PC-3 (cell line): ENCODE measurements around the gene SEMA5A. TPM values are rescaled to one million over a fixed set of nuclear protein-coding genes. Genes with fewer than 3 reads are reported as not detected.
"Not testable (repeated sequence)": the region's sequence is repeated elsewhere in the genome, so short reads cannot be mapped to it uniquely, and the experiment has no call there.

Source experiments
- ATAC-seq: fragments of 200-7000 bp; cut with Tn5 transposase; 2 replicates; pipeline ENCODE4 v1.9.1; 2020; ENCODE audit warnings: mild to moderate bottlenecking, moderate library complexity
- BruUV-seq: library from RNA; stranded (reverse); fragments of 400-500 nt; replicated peaks from 2 replicates; lab custom pipeline; 2021; lab: Mats Ljungman, UMichigan
- CTCF ChIA-PET: fragments of 300-600 bp; sonication (Branson Sonifier 250); formaldehyde crosslinking; loops from one replicate; lab custom pipeline; 2022; ENCODE audit warnings: antibody characterized with exemption; lab: Charles Lee
- POLR2A ChIA-PET: fragments of 300-600 bp; sonication (Branson Sonifier 250); formaldehyde crosslinking; loops from one replicate; lab custom pipeline; 2022; ENCODE audit warnings: antibody characterized with exemption; ENCODE audit not compliant: unreplicated experiment; lab: Charles Lee
- DNase-seq: peaks from one replicate; pipeline ENCODE4 v3.0.0-alpha.2; 2015
- H2AFZ ChIP-seq: fragments of 300-600 bp; sonication (generic); 2 replicates; pipeline ENCODE4 v1.6.0; 2016; ENCODE audit warnings: antibody characterized with exemption, low read length
- H3F3A ChIP-seq: fragments of 300-600 bp; sonication (generic); one replicate; pipeline ENCODE4 v1.6.0; 2017; ENCODE audit warnings: antibody characterized with exemption, low read length, control low read depth, mild to moderate bottlenecking; ENCODE audit not compliant: unreplicated experiment
- H3K27ac ChIP-seq: fragments of 300-600 bp; sonication (generic); 2 replicates; pipeline ENCODE4 v1.5.1; 2016; ENCODE audit warnings: mild to moderate bottlenecking, low read length
- H3K27me3 ChIP-seq: fragments of 300-600 bp; sonication (generic); 2 replicates; pipeline ENCODE4 v1.6.1; 2016; ENCODE audit warnings: low read length, mixed read lengths
- H3K36me3 ChIP-seq: fragments of 300-600 bp; sonication (generic); 2 replicates; pipeline ENCODE4 v1.6.1; 2016; ENCODE audit warnings: low read depth, mixed run types, low read length, mixed read lengths
- H3K4me1 ChIP-seq: fragments of 300-600 bp; sonication (generic); 2 replicates; pipeline ENCODE4 v1.5.1; 2016; ENCODE audit warnings: low read length; ENCODE audit not compliant: insufficient read depth
- H3K4me2 ChIP-seq: fragments of 300-600 bp; sonication (generic); 2 replicates; pipeline ENCODE4 v1.6.0; 2016; ENCODE audit warnings: low read length
- H3K4me3 ChIP-seq: fragments of 300-600 bp; sonication (generic); 2 replicates; pipeline ENCODE4 v1.5.1; 2016; ENCODE audit warnings: mild to moderate bottlenecking, low read length, mixed read lengths
- H3K79me2 ChIP-seq: fragments of 300-600 bp; sonication (generic); 2 replicates; pipeline ENCODE4 v1.6.1; 2017; ENCODE audit warnings: low read length, mixed read lengths
- H3K9ac ChIP-seq: fragments of 300-600 bp; sonication (generic); 2 replicates; pipeline ENCODE4 v1.6.0; 2016; ENCODE audit warnings: mild to moderate bottlenecking, low read length
- H3K9me2 ChIP-seq: fragments of 300-600 bp; sonication (generic); replicated peaks from 2 replicates; pipeline ENCODE4 v1.6.1; 2016; ENCODE audit warnings: mixed run types, low read length, mixed read lengths
- H3K9me3 ChIP-seq: fragments of 300-600 bp; sonication (generic); 2 replicates; pipeline ENCODE4 v1.6.1; 2016; ENCODE audit warnings: low read length, mixed read lengths
- H4K20me1 ChIP-seq: fragments of 300-600 bp; sonication (generic); 2 replicates; pipeline ENCODE4 v1.6.1; 2016; ENCODE audit warnings: low read length, mixed read lengths
- EZH2 ChIP-seq: fragments of 300-600 bp; sonication (generic); IDR thresholded peaks from one replicate; pipeline ENCODE4 v1.6.1; 2017; ENCODE audit warnings: antibody characterized with exemption, mild to moderate bottlenecking, low read length; ENCODE audit not compliant: unreplicated experiment
- EZH2phosphoT487 ChIP-seq: fragments of 300-600 bp; sonication (generic); IDR thresholded peaks from 2 replicates; pipeline ENCODE4 v1.6.1; 2018; ENCODE audit warnings: mild to moderate bottlenecking, antibody characterized with exemption, low read length, borderline replicate concordance
- intact Hi-C: fragments of 100-400 bp; cut with micrococcal nuclease; formaldehyde crosslinking; loops from 2 replicates; pipeline ENCODE4 v1.9.0; 2023
- total RNA-seq: library from RNA; depleted of rRNA; stranded (reverse); fragments of >200 nt; gene quantifications from 2 replicates; pipeline ENCODE4 v1.2.3, GENCODE V29; 2014
- TF ChIP-seq, protein P1 (sequence below): fragments of 300-600 bp; sonication (generic); conservative IDR thresholded peaks from 2 replicates; pipeline ENCODE4 v1.5.1; 2017; ENCODE audit warnings: antibody characterized with exemption, low read depth, mild to moderate bottlenecking, low read length

SEMA5A gene
- total RNA-seq, 1 experiment from 2014 or later, result 4.4 TPM

DNA sequence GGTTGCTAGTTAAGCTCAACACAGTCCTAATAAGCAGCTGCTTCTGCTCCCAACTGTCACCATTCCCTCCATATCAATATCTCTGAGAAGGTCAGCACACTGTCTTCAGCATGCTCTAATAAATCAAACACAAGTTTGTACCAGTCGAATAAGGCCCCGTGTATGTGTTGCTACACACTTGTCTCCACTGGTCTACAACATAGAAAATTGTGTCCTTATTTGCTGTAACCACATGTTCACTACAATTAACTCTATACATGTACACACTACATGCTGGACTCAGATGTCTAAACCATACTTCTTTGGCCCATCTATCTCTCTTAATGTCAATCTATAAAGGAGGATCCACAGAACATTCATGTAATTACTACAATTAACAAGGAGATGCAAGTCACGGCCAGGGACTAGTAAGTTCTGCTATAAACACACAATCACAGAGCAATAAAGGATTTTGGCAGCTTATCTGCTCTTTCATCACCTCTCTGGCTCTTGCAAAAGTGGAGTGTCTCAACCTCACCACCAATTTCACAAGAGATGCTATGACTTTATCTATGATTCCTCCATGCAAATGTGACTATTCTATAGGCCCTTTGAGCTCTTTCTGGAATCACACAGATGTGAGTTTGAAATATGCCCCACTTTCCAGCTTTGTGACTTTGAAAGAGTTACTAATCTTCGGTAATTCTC lies 143.9 kb downstream of the SEMA5A start:
- H3K4me3 ChIP-seq, result no peak overlapping the region
- ChIA-PET POLR2A (no interaction called here), CTCF (interaction anchor here (0.6 kb wide), 1 partner anchor 113 kb away, joined by 4 read pairs; no protein-coding TSS in a partner anchor)
- H2AFZ ChIP-seq, result no peak overlapping the region
- H3F3A ChIP-seq, result no peaks in the 10 kb centered on the region
- H3K4me2 ChIP-seq, result no peak overlapping the region
- intact Hi-C loops, result no loop called here
- BruUV-seq, result no TSS peak
- H3K79me2 ChIP-seq, result no peaks in the 10 kb centered on the region
- no peaks in the 10 kb centered on the region for H3K9me3 ChIP-seq
- no peaks in the 10 kb centered on the region for H3K36me3 ChIP-seq
- H3K9me2 ChIP-seq, result no peaks in the 10 kb centered on the region; the same call in 1 of the 2 replicates
- H4K20me1 ChIP-seq, result no peaks in the 10 kb centered on the region
- H3K27me3 ChIP-seq, result no peaks in the 10 kb centered on the region
- no peak for ATAC-seq
- no peak overlapping the region for H3K9ac ChIP-seq
- H3K27ac ChIP-seq, result no peak overlapping the region
- DNase-seq, result no peak
- no peaks in the 10 kb centered on the region for H3K4me1 ChIP-seq
- no peak for TF ChIP-seq EZH2
- TF ChIP-seq, protein P1, sequence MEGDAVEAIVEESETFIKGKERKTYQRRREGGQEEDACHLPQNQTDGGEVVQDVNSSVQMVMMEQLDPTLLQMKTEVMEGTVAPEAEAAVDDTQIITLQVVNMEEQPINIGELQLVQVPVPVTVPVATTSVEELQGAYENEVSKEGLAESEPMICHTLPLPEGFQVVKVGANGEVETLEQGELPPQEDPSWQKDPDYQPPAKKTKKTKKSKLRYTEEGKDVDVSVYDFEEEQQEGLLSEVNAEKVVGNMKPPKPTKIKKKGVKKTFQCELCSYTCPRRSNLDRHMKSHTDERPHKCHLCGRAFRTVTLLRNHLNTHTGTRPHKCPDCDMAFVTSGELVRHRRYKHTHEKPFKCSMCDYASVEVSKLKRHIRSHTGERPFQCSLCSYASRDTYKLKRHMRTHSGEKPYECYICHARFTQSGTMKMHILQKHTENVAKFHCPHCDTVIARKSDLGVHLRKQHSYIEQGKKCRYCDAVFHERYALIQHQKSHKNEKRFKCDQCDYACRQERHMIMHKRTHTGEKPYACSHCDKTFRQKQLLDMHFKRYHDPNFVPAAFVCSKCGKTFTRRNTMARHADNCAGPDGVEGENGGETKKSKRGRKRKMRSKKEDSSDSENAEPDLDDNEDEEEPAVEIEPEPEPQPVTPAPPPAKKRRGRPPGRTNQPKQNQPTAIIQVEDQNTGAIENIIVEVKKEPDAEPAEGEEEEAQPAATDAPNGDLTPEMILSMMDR, result no peak
- no peak for TF ChIP-seq EZH2phosphoT487

DNA sequence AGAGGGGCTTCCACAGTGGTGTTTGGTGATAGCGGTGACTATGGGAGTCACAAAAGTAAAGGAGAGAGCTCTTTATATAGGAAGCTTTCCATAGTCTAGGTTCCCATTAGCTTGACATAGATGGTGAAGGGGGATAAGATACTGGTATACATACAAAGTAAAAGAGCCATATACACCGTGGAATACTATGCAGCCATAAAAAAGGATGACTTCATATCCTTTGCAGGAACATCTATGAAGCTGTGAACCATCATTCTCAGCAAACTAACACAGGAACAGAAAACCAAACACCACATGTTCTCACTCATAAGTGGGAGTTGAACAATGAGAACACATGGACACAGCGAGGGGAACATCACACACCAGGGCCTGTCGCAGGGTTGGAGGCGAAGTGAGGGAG lies 146.1 kb downstream of the SEMA5A start:
- BruUV-seq, H3K9me2 ChIP-seq, H4K20me1 ChIP-seq, H3K27ac ChIP-seq, H3K4me3 ChIP-seq, CTCF ChIA-PET, ATAC-seq, intact Hi-C loops, DNase-seq, H3K27me3 ChIP-seq, H3K4me1 ChIP-seq, H2AFZ ChIP-seq, H3K9me3 ChIP-seq, POLR2A ChIA-PET, H3K9ac ChIP-seq, H3K79me2 ChIP-seq, H3K36me3 ChIP-seq, H3F3A ChIP-seq, H3K4me2 ChIP-seq: not testable (repeated sequence)

DNA sequence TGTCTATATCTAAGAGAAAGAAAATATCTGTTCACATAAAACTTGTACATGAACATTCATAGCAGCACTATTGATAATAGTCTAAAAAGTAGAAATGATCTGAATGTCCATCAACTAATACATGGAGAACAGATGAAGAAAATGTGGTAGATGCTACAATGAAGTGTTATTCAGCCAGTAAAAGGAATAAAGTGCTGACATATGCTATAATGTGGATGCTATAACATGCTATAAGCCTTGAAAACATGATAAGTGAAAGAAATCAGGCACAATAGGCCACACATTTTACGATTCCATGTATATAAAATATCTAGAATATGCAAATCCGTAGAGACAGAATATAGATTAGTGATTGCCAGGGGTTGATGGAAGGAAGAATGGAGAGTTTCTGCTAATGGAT lies 146.8 kb downstream of the SEMA5A start:
- POLR2A ChIA-PET, result no interaction called here
- TF ChIP-seq EZH2phosphoT487, result no peak
- H3K27me3 ChIP-seq, result no peaks in the 10 kb centered on the region
- ATAC-seq, result no peak
- H3K9ac ChIP-seq, result no peak overlapping the region
- intact Hi-C loops, result no loop called here
- no peaks in the 10 kb centered on the region; the same call in 1 of the 2 replicates for H3K9me2 ChIP-seq
- no peaks in the 10 kb centered on the region for H4K20me1 ChIP-seq
- H2AFZ ChIP-seq, result no peak overlapping the region
- no peaks in the 10 kb centered on the region for H3K36me3 ChIP-seq
- no TSS peak for BruUV-seq
- no peaks in the 10 kb centered on the region for H3K79me2 ChIP-seq
- H3F3A ChIP-seq, result no peaks in the 10 kb centered on the region
- no peak overlapping the region for H3K4me2 ChIP-seq
- H3K4me3 ChIP-seq, result no peak overlapping the region
- DNase-seq, result no peak
- H3K9me3 ChIP-seq, result no peaks in the 10 kb centered on the region
- H3K4me1 ChIP-seq, result no peaks in the 10 kb centered on the region
- no peak overlapping the region for H3K27ac ChIP-seq
- CTCF ChIA-PET, result no interaction called here
